Frontal cortex (tissue), 4 donors: ENCODE measurements around the gene APRT. TPM values are rescaled to one million over a fixed set of nuclear protein-coding genes. Genes with fewer than 3 reads are reported as not detected.

Source experiments
- DNase-seq, 2 donors: peaks; one replicate each; pipeline ENCODE4 v3.0.0; 2012; ENCODE audit warnings: low spot score in 2 of 2
- FAIRE-seq: peaks from 2 replicates; lab custom pipeline; 2012; peaks lifted over from hg19 to GRCh38; lab: Jason Lieb, UNC
- total RNA-seq: library from RNA; depleted of rRNA; stranded (reverse); fragments of >200 nt; gene quantifications from one replicate; pipeline ENCODE4 v1.2.3, GENCODE V29; 2014
- donor health status: control.
- donor health status: control.
- donor health status: control.

Gene APRT
- total RNA-seq, 1 donor from 2014 or later = 15.9 TPM

DNA sequence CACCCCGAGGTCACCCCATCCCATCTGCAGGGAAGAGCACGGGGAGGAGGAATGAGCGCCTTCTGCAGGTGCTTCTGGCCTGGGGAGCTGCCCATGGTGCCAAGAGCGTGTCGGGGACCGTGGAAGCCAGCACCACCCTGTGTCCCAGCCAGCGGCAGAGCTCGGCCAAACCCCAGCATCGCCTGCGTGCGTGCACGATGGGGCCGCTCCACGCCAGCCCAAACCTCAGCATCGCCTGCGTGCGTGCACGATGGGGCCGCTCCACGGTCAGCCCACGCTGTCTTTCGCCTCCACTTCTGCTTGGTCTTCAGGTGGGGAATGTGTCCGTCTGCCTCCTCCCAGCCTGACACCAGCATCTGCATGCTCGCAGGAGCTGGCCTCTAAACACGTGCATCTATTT, 31.1 kb upstream of the APRT start:
- FAIRE-seq (no peak), DNase-seq (no peak)

DNA sequence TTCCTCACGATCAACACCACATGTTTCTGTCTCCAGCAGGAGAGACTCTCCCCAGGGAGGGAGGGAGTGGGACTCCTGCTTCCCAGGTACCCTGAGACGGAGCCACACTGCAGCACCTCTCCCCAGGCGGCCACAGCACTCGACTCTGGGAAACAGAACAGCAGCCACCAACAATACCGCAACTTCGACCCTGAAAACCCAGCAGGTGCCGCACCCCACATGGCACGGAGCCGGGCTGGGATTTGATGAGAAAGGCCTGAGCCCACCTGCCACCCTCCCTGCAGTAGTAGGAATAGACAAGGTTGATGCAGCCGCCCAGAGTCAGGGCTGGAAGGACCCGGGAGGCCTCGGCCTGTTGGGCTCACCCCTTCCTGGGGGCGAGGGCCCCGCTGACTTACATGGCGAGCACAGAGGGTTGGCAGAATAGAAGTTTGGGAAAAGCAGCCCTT, 30.6 kb upstream of the APRT start:
- DNase-seq (no peak), FAIRE-seq (no peak)

DNA sequence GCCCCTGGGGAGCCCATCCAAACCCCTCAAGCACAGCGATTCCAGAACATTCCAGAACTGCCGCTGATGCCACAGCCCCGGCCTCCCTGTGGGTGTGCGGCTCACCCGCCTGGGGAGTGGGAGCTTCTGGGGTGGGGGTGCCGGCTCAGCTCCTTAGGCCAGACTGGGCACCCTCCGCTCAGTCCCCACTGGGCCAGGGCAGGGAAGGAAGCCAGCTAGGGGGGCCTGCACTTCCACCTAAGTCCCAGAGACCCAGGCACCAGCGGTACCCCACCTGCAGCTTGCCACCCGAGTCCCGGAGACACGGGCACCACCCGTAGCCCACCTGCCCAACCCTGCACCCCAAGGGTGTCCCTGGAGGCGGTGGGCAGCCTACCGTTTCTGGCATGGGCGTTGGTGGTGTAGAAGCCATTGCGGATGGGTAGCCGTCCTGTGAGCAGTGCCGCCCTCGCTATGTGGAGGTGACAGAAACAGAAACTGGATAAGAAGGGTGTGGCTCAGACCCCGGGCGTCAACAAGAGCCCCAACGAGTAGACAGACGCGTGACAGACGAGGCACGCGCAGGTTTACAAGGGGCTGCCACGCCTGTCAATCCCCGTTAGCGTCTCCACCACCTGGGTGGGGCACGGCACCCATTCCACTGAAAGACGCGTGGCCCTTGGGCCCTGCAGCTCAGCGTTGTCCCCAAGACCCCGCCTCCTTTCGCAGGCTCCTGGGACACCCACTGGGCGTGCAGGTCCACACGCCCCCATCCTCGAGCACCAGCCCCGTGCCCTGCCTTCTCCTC, 30.0 kb upstream of the APRT start:
- FAIRE-seq (no peak), DNase-seq (no peak)

DNA sequence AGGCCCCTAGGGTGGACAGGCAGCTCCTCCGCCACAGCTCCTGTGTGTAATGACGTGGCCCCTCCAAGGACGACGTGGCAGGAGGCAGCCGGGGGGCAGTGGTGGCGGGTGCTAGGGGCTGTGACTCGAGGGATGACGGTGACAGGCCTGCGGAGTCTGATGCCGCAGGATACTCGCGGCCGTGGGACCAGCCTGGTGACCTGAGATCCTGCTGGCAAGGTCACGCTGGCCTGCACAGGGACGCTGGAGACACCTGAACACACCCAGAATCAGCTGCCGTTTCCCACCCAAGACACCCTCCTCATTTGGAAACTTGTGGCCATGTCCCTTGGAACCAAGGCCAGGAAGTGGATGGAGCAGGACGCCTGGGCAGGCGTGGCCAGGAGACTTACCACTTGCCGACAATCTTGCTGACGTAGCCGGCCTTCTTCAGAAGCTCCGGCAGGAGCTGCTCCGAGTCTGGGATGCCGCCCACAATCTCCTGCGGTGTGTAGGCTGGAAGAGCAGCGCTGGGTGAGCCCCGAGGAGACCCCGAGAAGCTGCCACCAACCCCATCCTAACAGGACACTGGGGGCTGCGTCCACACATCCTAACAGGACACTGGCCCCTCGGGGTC, 29.0 kb upstream of the APRT start:
- no peak for FAIRE-seq
- DNase-seq = peak in 1 of 2 donors; percentile 67

DNA sequence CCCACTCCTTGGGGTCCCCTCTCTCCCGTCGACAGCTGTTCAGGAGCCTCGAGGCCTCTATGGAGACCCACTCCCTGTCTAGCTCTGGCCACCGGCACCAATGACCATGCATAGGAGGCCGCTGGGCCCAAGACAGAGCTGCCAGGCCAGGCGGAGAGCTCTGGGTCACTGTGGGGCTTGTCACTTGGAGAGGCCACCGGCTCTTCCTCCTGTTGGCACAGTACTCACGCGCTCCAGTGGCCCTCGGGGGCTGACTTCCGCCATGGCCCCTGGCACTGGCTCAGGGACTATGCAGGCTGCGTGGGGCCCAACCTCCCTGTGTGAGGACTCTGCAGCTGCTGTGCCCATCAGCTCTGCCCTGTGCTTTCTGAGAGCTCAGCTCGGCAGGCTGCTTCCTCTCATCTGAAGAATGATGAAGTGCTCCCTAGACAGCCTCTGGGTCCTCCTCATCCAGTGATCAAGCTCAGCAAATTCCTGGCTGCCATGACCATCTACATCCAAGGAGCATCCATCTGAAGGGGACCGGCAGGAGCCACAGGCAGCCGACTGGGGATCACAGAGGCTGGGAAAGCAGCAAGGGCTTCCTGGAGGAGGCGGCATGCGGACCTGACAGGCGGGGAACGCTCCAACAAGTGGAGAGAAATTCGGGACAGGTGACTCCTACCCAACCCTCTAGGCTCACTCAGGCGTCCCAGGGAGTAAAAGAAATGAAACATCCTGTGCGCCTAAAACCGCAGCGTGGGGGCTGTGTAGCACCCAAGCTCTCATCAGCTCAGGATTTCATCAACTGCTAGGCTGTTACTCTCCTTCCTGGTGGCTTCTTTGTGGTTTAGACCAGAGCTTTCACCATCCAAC, 28.2 kb upstream of the APRT start:
- FAIRE-seq (no peak), DNase-seq (no peak)

DNA sequence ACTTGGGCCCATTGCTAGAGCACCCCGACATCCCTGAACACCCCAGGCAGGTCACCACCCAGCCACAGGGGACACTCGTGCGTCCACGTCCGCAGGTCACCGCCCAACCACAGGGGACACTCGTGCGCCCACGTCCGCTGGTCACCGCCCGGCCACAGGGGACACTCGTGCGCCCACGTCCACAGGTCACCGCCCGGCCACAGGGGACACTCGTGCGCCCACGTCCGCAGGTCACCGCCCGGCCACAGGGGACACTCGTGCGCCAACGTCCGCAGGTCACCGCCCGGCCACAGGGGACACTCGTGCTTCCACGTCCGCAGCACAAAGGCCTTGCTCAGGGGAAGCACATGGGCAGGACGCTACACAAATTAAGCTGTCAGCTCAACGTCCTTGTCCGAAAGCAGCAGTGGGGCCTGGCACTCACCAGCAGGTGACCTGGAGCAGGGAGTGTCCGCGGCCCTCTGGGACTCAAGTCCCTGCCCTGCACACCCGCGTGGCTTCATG, 27.4 kb upstream of the APRT start:
- no peak for FAIRE-seq
- no peak for DNase-seq

DNA sequence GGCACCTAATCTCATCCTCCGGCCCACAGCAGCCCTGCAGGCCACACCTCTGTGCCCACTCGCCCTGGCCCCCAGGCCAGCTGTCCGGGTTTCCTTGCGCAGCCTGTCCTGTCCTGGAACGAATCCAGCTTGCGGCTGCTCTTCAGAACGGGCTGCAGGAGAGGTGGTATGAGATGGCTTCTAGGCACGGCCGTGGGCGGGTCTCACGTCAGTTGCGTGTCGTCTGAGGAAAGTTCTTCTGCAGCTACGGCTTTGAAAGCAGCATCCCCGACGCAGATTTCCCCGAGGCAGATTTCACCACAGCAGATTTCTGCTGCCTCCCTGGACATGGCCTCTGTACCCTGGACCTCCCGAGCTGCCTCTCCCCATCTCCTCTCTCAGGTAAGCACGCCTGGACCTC, 26.8 kb upstream of the APRT start:
- FAIRE-seq (no peak), DNase-seq (no peak)

DNA sequence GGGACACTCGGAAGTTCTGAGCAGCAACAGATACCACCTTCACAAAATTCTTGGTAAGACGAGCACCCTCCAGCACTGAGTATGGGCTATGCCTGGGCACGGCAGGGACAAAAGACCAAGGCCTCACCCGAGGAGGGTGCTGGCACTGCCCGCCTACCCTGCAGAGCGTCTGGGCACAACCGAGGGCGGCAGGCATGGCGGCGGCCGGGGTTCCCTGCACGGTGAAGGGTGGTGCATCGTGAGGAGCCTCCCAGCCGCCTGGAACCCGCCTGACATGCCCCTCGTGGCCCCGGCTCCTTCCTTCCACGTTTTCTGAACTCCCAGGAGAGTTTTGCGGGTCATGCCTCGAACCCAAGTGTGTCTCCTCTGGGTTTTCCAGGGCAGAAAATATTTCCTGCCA, 26.1 kb upstream of the APRT start:
- DNase-seq (no peak), FAIRE-seq (no peak)

DNA sequence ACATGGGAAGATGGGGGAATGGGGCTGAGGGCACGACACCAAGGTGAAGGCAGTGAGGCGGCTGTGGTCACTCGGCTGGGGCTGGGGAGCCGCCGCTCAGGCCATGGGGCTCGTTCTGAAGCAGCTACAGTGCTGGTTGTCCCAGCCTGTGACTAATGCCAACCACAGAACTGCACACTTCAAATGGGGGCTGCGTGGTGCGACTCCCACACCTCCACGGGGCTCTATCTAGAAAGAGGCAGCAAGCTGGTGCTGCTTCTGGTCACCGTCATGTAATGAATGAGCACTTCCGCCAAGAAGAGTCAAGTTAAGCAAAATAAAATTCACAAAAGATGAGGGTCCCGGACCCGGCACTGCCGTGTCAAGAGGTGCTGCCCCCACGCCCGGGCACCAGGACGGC, 25.1 kb upstream of the APRT start:
- no peak for DNase-seq
- FAIRE-seq = no peak

DNA sequence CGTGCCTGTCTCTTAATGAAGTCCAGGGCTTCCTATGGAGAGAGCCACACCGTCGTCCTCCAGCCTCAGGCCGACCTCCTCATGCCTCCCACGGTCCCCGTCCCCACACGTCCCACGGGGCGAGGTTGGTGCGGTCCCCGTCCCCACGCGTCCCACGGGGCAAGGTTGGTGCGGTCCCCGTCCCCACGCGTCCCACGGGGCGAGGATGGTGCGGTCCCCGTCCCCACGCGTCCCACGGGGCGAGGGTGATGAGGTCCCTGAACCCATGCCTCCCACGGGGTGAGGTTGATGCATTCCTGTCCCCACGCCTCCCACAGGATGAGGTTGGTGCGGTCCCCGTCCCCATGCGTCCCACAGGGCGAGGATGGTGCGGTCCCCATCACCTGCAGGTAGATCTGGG, 24.1 kb upstream of the APRT start:
- DNase-seq = no peak
- FAIRE-seq = no peak

DNA sequence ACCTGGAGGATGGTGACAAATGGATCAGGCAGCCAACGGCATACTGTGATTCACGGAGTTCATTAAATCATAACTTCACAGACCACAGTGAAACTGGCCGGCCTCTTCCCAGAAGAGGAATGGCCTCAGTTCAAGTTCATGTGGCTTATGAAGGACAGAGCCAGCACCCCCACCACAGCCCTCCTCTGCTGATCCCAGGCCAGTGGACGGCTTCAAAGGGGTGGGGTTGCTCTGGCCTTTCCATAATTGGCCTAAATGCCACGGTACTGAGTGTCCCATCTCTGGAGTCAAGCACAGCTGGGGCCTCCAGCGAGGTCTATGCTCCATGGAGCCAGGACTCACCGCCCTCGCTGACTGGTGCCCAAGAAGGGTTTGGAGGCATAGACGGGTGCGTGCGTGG, 23.7 kb upstream of the APRT start:
- FAIRE-seq (no peak), DNase-seq (no peak)

DNA sequence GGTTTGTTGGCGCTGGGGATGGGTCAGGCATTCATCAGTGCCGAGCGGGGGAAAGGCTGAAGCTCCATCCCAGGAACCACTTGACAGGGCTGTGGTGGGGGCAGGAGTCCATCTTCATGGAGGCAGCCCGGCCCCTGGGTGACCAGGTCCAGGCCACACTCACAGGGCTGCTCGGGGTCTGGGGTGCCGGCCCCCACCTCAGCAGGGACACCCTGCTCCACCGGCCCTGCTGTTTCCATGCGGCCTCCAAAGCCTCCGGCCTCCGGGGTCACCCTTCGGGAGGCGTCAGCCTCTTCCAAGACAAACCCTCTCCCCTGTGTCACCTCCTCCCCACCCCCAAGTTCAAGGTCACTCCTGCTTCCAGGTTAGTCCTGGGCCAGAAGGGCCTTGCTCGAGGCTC, 22.9 kb upstream of the APRT start:
- DNase-seq = no peak
- no peak for FAIRE-seq

DNA sequence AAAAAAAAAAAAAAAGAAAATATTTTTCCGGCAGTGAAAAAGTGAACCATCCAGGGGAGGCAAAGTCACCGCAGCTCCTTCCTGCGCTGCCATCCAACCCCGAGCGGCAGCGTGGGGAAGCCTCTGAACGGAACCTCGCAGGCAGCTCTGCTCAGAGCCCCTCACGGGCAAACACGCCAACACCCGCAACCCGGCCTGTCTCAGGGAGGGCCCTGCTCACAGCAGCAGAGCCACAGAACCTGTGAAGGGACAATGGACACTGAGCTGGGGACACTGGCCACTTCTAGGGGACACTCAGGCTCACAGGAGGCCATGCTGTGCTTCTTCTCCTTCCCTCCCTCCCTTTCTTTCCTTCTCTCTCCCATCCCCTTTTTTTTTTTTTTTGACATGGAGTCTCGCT, 21.4 kb upstream of the APRT start:
- DNase-seq (no peak), FAIRE-seq (no peak)

DNA sequence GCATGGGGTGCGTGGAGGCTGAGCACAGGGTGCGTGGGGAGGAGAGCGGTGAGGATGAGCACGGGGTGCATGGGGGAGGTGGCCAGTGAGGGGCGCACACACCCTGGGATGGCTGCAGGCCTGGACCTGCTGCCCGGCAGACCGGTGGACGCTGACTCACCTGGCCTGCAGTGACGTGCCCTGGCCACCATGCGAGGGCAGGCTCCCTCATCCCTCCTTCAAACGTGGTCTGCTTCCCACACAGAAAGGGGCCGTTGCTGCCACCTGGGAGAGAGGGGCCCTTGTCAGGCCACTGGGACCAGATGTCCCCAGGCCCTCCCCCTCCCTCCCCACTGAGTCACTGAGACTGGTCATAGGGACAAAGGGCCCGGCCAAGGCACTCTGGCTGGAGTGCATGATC, 20.1 kb upstream of the APRT start:
- no peak for FAIRE-seq
- DNase-seq = no peak

DNA sequence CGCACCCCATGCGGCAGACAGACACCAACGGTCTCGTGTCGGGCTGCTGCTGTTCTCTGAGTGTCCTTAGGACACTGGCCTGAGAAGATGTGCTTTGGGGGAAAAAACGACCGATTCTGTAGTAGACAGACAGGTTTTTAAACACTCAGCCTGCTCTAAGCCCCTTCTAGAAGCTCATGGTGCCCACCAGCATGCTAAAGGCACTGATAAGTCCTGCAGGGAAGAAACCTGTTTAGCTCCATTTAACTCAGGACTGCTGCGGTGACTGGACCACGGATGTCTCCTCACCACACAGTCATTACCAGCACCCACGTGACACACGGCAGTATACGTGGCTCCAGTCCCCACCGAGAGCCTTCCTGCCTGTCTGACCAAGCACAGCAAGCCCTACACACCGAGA, 19.1 kb upstream of the APRT start:
- FAIRE-seq (no peak), DNase-seq (no peak)

DNA sequence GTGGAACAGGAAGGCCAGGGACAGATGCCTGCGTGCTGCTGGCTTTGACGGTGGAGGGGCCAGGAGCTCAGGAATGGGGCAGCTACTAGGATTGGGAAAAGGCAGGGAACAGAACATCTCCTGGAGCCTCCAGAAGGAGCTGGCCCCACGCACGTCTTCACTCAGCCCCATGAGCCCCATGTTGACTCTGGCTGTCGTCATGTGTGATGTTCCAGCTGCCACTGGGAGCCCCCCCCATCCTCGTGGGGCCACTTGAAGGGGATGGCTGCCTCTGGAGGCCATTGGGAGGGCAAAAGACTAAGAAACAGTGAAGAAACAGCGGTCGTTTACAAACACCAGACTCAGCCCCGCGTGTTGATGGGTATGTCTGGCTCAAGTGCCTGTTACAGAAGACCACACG, 18.5 kb upstream of the APRT start:
- no peak for DNase-seq
- FAIRE-seq = no peak

DNA sequence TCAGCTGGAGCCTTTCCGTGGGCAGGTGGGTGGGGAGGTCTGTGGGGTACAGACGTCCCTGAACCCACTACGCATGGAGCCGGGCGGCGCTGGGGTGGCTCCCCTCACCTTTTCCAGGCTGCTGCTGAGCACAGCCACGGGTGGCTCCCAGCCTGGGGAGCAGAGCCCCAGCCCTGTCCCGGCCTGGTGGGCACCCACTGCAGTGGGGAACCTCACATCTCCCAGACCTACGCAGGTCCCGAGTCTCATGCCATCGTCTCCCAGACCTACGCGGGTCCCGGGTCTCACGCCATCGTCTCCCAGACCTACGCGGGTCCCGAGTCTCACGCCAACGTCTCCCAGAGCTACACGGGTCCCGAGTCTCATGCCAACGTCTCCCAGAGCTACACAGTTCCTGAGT, 17.0 kb upstream of the APRT start:
- FAIRE-seq = no peak
- DNase-seq = no peak

DNA sequence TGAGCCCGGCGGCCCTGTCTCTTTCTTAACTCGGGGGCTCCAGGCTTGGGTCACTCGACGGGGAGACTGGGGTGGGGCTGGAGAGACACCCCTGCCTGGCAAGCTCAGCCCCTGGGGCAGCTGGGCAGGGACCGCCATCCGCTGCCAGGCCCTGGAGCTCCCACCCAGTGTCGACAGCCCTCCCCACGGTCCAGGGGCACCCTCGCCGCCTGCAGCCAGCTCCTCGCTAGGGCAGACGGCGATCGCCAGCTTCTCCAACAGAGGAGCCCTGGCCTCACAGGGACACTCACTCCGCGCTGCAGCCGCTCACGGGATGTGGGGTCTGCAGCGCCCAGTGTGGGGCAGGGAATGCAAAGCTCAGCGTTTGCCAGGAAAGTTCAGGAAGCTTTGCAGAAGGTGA, 16.0 kb upstream of the APRT start:
- FAIRE-seq (no peak), DNase-seq (no peak)

DNA sequence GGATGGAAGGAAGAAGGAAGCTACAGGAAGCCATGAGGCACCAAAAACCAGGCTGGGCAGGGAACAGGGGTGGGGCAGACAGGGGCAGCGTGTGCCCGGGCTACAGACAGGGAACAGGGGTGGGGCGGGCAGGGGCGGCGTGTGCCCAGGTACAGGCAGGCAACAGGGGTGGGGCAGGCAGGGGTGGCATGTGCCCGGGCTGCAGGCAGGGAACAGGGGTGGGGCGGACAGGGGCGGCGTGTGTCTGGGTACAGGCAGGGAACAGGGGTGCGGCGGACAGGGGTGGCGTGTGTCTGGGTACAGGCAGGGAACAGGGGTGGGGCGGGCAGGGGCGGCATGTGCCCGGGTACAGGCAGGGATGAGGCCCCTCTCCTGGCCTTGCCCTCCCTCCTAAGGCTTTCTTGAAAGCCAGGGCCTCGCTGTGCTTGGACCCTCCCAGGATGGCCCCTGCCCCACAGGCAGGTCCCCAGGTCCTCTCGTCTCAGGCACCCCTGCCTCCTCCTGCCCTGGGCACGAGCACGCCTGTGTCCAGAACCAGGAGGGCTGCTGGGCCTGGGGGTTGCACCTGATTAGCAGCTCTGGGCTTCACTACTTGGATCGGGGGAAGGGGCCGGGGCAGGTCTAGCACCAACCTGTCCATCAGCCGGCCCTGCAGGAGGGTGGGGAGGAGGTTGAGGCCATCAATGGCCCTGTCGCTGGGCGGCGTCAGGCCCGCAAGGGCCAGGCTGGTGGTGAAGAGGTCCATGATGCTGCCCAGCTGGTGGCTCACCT, 14.5 kb upstream of the APRT start:
- FAIRE-seq (no peak), DNase-seq (no peak)

DNA sequence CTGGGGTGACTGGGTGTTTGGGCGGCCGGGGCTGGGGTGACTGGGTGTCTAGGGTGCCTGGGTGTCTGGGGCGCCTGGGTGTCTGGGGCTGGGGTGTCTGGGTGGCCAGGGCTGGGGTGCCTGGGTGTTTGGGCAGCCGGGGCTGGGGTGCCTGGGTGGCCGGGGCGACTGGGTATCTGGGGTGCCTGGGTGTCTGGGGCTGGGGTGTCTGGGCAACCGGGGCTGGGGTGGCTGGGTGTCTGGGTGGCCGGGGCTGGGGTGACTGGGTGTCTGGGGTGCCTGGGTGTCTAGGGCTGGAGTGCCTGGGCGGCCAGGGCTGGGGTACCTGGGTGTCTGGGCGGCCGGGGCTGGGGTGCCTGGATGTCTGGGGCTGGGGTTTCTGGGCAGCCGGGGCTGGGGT, 13.4 kb upstream of the APRT start:
- FAIRE-seq = no peak

More for the DNA sequence above, 13.4 kb upstream of the APRT start:
- no peak for DNase-seq
